ENCODE measurements around the gene HS6ST3. TPM values are rescaled to one million over a fixed set of nuclear protein-coding genes. Genes with fewer than 3 reads are reported as not detected.

Gene HS6ST3
- total and polyA plus RNA-seq, 5 donors from 2014 or later, result not detected

DNA sequence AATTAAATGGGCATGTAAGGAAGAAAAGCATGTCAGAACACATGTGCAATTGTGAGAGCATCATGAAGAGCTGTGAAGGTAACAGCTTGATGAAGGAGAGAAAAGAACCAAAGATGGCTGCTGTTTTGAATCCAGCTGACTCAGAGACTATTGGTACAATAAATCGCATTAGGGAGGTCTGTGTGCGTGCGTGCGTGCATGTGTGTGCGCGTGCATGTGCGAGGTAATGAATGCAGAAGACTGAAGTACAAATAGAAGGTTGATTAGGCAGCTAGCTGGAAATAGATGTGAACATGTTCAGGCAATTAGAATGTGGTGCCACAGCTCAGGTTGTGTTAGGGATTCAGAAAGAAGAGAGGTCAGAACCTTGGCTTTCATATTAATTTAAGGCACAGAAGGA lies 463.9 kb downstream of the HS6ST3 start:
- H3K4me3 ChIP-seq (ENCODE audit: low read depth, low read length), result no peak overlapping the region
- ATAC-seq (ENCODE audit: low read depth in 2 of 2) (no peak), DNase-seq (no peak)
- no peaks in the 10 kb centered on the region for H3K4me1 Mint-ChIP-seq
- no peak overlapping the region for H3K27ac ChIP-seq (ENCODE audit: insufficient read depth, low read length, poor library complexity, severe bottlenecking)
- no peaks in the 10 kb centered on the region for H3K4me1 ChIP-seq (ENCODE audit: control insufficient read depth, insufficient read depth, low read length, poor library complexity, severe bottlenecking)
- no peak overlapping the region for H3K4me3 Mint-ChIP-seq
- no peak overlapping the region for H3K27ac Mint-ChIP-seq
- no peaks in the 10 kb centered on the region for H3K9me3 ChIP-seq (ENCODE audit: control insufficient read depth in 2 of 2, low read length in 2 of 2)
- H3K36me3 Mint-ChIP-seq, result no peaks in the 10 kb centered on the region
- H3K36me3 ChIP-seq (ENCODE audit: control insufficient read depth, insufficient read depth, low read length), result no peaks in the 10 kb centered on the region
- H3K9me3 Mint-ChIP-seq, result peaks cover 0 to 4% (median 0%) of the 10 kb centered on the region in 7 donors
- H3K27me3 ChIP-seq (ENCODE audit: control insufficient read depth, insufficient read depth, low read length), result no peaks in the 10 kb centered on the region
- no peaks in the 10 kb centered on the region for H3K27me3 Mint-ChIP-seq

DNA sequence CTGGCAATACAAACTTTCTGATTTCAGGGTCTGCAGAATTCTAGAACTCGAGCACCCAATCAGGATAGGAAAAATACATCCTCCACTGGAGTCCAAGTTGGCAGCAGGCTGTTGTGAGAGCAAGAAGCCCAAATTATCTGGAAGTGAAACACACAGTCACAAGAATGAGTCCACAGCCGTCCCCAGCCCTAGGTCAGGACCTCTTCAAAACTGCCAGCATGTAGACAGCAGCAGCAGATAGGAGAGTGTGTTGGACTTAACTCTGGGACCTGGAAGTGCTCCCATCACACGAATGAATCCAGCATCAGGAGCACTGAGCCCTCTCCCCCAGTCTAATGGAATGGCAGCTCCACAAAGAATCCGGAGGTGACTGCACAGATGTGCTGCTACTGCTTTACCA lies 483.7 kb downstream of the HS6ST3 start:
- Mint-ChIP-seq H3K27ac (no peak overlapping the region), H3K27me3 (no peaks in the 10 kb centered on the region), H3K4me3 (no peak overlapping the region), H3K36me3 (no peaks in the 10 kb centered on the region), H3K9me3 (peaks cover 0 to 8% (median 2%) of the 10 kb centered on the region in 7 donors), H3K4me1 (no peaks in the 10 kb centered on the region)
- Histone ChIP-seq H3K36me3 (ENCODE audit: control insufficient read depth, insufficient read depth, low read length) (no peaks in the 10 kb centered on the region), H3K4me1 (ENCODE audit: control insufficient read depth, insufficient read depth, low read length, poor library complexity, severe bottlenecking) (no peaks in the 10 kb centered on the region), H3K27ac (ENCODE audit: insufficient read depth, low read length, poor library complexity, severe bottlenecking) (no peak overlapping the region), H3K4me3 (ENCODE audit: low read depth, low read length) (no peak overlapping the region), H3K9me3 (ENCODE audit: control insufficient read depth in 2 of 2, low read length in 2 of 2) (no peaks in the 10 kb centered on the region), H3K27me3 (ENCODE audit: control insufficient read depth, insufficient read depth, low read length) (no peaks in the 10 kb centered on the region)
- ATAC-seq (ENCODE audit: low read depth in 2 of 2), result no peak
- DNase-seq, result no peak

DNA sequence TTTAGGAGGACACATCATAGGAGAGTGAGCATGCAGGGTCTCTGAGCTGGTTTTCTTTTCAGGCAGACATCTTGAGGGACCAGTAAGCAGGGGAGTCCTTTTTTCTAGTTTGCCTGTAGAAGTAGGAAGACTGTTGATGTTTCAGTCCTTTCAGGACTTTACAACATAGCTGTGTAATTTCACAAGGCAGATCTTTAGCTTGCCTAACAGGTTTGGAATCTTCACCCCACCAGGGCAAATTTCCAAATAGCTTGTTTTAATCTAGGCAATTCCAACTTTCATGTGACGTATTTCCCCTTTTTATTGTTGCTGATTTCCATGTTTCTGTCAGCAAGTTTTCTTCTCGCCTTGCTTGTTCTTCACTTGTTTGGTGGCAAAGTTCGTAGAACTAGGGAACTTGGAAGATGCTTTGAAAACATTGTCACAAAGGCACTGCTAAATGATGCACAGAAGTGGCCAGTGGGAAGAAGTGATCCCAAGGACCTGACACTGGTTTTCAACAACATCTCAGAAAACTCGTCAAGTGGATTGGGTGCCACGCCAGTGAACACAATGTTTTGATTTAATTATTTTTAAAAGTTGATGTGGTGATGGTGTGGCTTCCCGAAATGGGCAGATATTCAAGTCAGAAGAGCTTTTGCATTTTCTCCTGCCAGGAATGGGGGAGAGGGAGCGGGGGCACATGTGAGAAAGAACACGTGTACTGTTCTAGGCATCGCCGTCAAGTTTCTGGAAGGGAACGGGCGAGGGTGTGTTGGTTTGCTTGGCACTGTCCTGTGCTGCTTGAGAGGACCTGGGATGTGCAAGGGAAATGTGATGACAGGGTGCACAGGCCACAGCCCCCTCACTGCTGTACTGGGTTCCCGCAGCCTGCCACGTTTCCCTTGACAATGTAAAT lies 485.8 kb downstream of the HS6ST3 start:
- no peaks in the 10 kb centered on the region for H3K27me3 ChIP-seq (ENCODE audit: control insufficient read depth, insufficient read depth, low read length)
- DNase-seq, result no peak
- no peaks in the 10 kb centered on the region for H3K4me1 Mint-ChIP-seq
- H3K9me3 ChIP-seq (ENCODE audit: control insufficient read depth in 2 of 2, low read length in 2 of 2), result no peaks in the 10 kb centered on the region
- H3K27ac Mint-ChIP-seq, result no peak overlapping the region
- no peak for ATAC-seq (ENCODE audit: low read depth in 2 of 2)
- peaks cover 0 to 6% (median 3%) of the 10 kb centered on the region in 7 donors for H3K9me3 Mint-ChIP-seq
- no peaks in the 10 kb centered on the region for H3K4me1 ChIP-seq (ENCODE audit: control insufficient read depth, insufficient read depth, low read length, poor library complexity, severe bottlenecking)
- no peak overlapping the region for H3K4me3 ChIP-seq (ENCODE audit: low read depth, low read length)
- no peaks in the 10 kb centered on the region for H3K36me3 Mint-ChIP-seq
- H3K36me3 ChIP-seq (ENCODE audit: control insufficient read depth, insufficient read depth, low read length), result no peaks in the 10 kb centered on the region
- H3K4me3 Mint-ChIP-seq, result no peak overlapping the region
- no peak overlapping the region for H3K27ac ChIP-seq (ENCODE audit: insufficient read depth, low read length, poor library complexity, severe bottlenecking)
- no peaks in the 10 kb centered on the region for H3K27me3 Mint-ChIP-seq

DNA sequence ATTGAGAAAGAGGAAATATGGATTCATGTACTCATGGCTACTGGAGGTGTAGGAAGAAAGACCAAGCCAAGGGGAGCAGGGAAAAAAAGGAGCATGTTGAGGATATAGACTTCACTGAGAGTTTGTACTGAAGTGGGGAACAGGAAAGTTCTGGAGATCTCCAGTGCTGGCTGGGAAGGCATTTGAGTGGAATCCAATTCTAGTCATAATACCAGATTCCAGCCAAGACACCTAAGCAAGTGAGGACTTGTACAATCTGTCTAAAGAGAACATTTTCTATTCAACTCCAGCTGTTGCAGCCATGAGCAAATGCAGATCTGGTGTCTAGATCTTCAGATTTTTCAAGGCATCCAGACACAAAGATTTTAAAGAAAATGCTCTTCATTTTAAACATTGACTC lies 491.8 kb downstream of the HS6ST3 start:
- ATAC-seq (ENCODE audit: low read depth in 2 of 2) (no peak), DNase-seq (no peak)
- Histone ChIP-seq H3K9me3 (ENCODE audit: control insufficient read depth in 2 of 2, low read length in 2 of 2) (no peaks in the 10 kb centered on the region), H3K27ac (ENCODE audit: insufficient read depth, low read length, poor library complexity, severe bottlenecking) (no peak overlapping the region), H3K36me3 (ENCODE audit: control insufficient read depth, insufficient read depth, low read length) (no peaks in the 10 kb centered on the region), H3K4me3 (ENCODE audit: low read depth, low read length) (no peak overlapping the region), H3K4me1 (ENCODE audit: control insufficient read depth, insufficient read depth, low read length, poor library complexity, severe bottlenecking) (no peaks in the 10 kb centered on the region), H3K27me3 (ENCODE audit: control insufficient read depth, insufficient read depth, low read length) (no peaks in the 10 kb centered on the region)
- Mint-ChIP-seq H3K9me3 (peaks cover 0 to 10% (median 6%) of the 10 kb centered on the region in 7 donors), H3K36me3 (no peaks in the 10 kb centered on the region), H3K27ac (no peak overlapping the region), H3K4me1 (no peaks in the 10 kb centered on the region), H3K27me3 (no peaks in the 10 kb centered on the region), H3K4me3 (no peak overlapping the region)

DNA sequence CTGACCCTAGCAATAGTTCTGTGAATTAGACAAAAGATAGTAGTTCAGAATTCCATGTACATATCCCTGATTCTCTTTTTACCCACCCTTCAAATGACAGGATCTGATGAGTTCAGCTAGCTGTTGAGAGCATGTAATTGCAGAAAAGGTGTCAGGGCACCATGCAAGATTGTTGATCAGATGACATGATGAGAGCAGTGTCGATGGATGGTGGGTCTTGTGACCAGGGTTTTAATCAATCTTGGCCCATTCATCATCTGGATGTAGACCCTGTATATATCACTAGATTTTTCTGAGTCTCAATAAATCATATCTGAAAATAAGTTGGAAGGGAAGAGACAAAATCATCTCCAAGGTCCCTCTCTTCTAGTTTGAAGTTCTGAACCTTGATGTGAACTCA lies 525.3 kb downstream of the HS6ST3 start:
- H3K9me3 ChIP-seq (ENCODE audit: control insufficient read depth in 2 of 2, low read length in 2 of 2), result no peaks in the 10 kb centered on the region
- ATAC-seq (ENCODE audit: low read depth in 2 of 2) (no peak), DNase-seq (no peak)
- Mint-ChIP-seq H3K4me1 (no peaks in the 10 kb centered on the region), H3K4me3 (no peak overlapping the region), H3K27me3 (no peaks in the 10 kb centered on the region), H3K9me3 (peaks cover 0 to 34% (median 8%) of the 10 kb centered on the region in 7 donors), H3K36me3 (no peaks in the 10 kb centered on the region), H3K27ac (no peak overlapping the region)
- no peak overlapping the region for H3K27ac ChIP-seq (ENCODE audit: insufficient read depth, low read length, poor library complexity, severe bottlenecking)
- H3K27me3 ChIP-seq (ENCODE audit: control insufficient read depth, insufficient read depth, low read length), result no peaks in the 10 kb centered on the region
- no peak overlapping the region for H3K4me3 ChIP-seq (ENCODE audit: low read depth, low read length)
- H3K4me1 ChIP-seq (ENCODE audit: control insufficient read depth, insufficient read depth, low read length, poor library complexity, severe bottlenecking), result no peaks in the 10 kb centered on the region
- no peaks in the 10 kb centered on the region for H3K36me3 ChIP-seq (ENCODE audit: control insufficient read depth, insufficient read depth, low read length)

DNA sequence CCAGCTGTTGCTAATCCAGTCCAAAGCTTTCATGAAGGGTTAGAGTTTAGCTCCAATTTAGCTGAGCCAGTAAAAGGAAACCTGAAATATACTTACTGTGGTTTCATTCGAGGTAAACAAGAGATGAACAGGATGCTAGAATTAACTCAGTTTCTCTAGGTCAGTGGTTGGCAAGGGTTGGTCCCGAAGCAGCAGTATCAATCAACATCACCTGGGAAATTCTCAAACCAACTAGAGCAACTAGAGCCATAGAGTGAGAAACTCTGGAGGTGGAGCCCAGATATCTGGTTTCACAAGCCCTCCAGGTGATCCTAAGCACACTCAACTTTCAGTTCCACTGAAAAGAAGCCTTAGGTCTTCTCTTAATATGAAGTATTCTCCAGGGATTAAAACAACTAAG lies 527.6 kb downstream of the HS6ST3 start:
- Mint-ChIP-seq H3K4me3 (no peak overlapping the region), H3K27me3 (no peaks in the 10 kb centered on the region), H3K4me1 (no peaks in the 10 kb centered on the region), H3K36me3 (no peaks in the 10 kb centered on the region), H3K9me3 (peaks cover 0 to 22% (median 2%) of the 10 kb centered on the region in 7 donors), H3K27ac (no peak overlapping the region)
- no peak for ATAC-seq (ENCODE audit: low read depth in 2 of 2)
- H3K27me3 ChIP-seq (ENCODE audit: control insufficient read depth, insufficient read depth, low read length), result no peaks in the 10 kb centered on the region
- H3K4me3 ChIP-seq (ENCODE audit: low read depth, low read length), result no peak overlapping the region
- DNase-seq, result no peak
- H3K4me1 ChIP-seq (ENCODE audit: control insufficient read depth, insufficient read depth, low read length, poor library complexity, severe bottlenecking), result no peaks in the 10 kb centered on the region
- H3K36me3 ChIP-seq (ENCODE audit: control insufficient read depth, insufficient read depth, low read length), result no peaks in the 10 kb centered on the region
- no peaks in the 10 kb centered on the region for H3K9me3 ChIP-seq (ENCODE audit: control insufficient read depth in 2 of 2, low read length in 2 of 2)
- no peak overlapping the region for H3K27ac ChIP-seq (ENCODE audit: insufficient read depth, low read length, poor library complexity, severe bottlenecking)

DNA sequence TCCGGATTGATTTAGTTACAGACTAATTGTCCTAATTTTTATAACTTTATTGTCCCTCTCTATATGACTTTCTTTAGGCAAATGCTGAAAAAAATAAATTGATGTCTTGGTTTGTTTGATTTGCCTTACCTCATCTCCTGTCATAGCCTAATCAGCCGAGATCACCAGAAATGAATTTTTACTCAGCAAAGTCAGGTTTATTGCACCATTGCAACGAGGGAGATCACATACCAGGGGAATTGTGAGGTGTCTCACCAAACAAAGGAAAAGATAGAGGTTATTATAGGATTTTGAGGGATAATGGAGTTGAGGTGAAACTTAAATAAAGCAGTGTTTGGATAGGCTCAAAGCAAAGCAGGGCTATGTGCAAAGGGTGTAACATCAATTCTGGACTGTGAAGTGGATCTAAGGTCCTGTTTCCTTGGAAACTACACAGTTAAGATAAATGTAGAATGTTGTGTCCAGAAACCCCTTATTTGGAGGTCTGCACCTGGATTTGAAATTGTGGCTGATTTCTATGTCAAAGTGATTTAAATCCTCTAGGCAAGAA lies 531.8 kb downstream of the HS6ST3 start:
- DNase-seq, result no peak
- H3K4me1 ChIP-seq (ENCODE audit: control insufficient read depth, insufficient read depth, low read length, poor library complexity, severe bottlenecking), result no peaks in the 10 kb centered on the region
- Mint-ChIP-seq H3K4me1 (no peaks in the 10 kb centered on the region), H3K9me3 (peaks cover 0 to 11% (median 1%) of the 10 kb centered on the region in 7 donors), H3K27ac (no peak overlapping the region), H3K36me3 (no peaks in the 10 kb centered on the region), H3K4me3 (no peak overlapping the region), H3K27me3 (no peaks in the 10 kb centered on the region)
- no peaks in the 10 kb centered on the region for H3K27me3 ChIP-seq (ENCODE audit: control insufficient read depth, insufficient read depth, low read length)
- no peaks in the 10 kb centered on the region for H3K9me3 ChIP-seq (ENCODE audit: control insufficient read depth in 2 of 2, low read length in 2 of 2)
- H3K4me3 ChIP-seq (ENCODE audit: low read depth, low read length), result no peak overlapping the region
- no peaks in the 10 kb centered on the region for H3K36me3 ChIP-seq (ENCODE audit: control insufficient read depth, insufficient read depth, low read length)
- H3K27ac ChIP-seq (ENCODE audit: insufficient read depth, low read length, poor library complexity, severe bottlenecking), result no peak overlapping the region
- no peak for ATAC-seq (ENCODE audit: low read depth in 2 of 2)

DNA sequence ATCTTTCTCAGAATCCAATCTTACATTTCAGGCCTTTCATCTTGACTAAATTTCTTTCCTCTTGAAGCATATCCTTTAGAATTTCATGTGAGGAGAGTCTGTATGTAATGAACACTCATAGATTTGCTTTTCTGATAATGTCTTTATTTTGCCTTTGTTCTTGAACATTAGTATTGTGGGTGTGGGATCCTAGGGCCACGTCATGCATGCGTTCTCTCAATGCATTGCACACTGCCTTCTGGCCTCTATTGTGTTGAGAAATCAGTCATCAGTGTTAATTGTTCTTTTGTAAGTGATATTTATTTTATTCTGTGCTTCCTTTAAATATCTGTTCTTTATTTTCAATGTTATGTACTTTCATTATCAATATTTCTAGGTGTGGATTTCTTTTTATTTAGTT lies 539.4 kb downstream of the HS6ST3 start:
- Mint-ChIP-seq H3K27me3 (no peaks in the 10 kb centered on the region), H3K4me1 (no peaks in the 10 kb centered on the region), H3K4me3 (no peak overlapping the region), H3K27ac (no peak overlapping the region), H3K9me3 (peaks cover 0 to 10% (median 3%) of the 10 kb centered on the region in 7 donors), H3K36me3 (no peaks in the 10 kb centered on the region)
- DNase-seq (no peak), ATAC-seq (ENCODE audit: low read depth in 2 of 2) (no peak)
- H3K27me3 ChIP-seq (ENCODE audit: control insufficient read depth, insufficient read depth, low read length), result no peaks in the 10 kb centered on the region
- no peak overlapping the region for H3K4me3 ChIP-seq (ENCODE audit: low read depth, low read length)
- H3K27ac ChIP-seq (ENCODE audit: insufficient read depth, low read length, poor library complexity, severe bottlenecking), result no peak overlapping the region
- no peaks in the 10 kb centered on the region for H3K36me3 ChIP-seq (ENCODE audit: control insufficient read depth, insufficient read depth, low read length)
- no peaks in the 10 kb centered on the region for H3K4me1 ChIP-seq (ENCODE audit: control insufficient read depth, insufficient read depth, low read length, poor library complexity, severe bottlenecking)
- H3K9me3 ChIP-seq (ENCODE audit: control insufficient read depth in 2 of 2, low read length in 2 of 2), result peaks cover 0 to 8% of the 10 kb centered on the region in 2 experiments
